Measurements from ENCODE around the gene NTRK2. TPM values are rescaled to one million over a fixed set of nuclear protein-coding genes. Genes with fewer than 3 reads are reported as not detected.
A peak's percentile ranks its signal among the peaks of the same experiment; 100 is the strongest.

Gene NTRK2
- total RNA-seq, 1 donor from 2014 or later, result 0.46 TPM

DNA sequence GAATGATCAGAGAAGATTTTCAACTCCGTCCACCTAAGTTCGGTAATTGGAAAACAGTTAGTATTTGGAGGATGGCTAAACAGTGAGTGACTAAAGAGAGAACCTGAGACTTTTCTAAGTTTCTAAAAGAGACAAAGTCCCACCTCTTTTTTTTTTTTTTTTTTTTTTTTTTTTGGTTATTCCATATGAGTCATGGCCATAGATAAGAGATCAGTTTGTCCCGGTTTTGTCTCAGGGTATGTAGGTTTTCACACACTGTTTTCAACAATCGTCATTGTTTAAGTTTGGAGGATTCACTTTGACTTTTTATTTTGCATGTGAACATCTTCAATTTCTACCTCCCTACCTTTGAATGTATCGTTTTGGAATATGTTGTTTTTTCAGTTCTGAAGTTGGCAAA, 85.9 kb downstream of the NTRK2 start:
- no peak for TF ChIP-seq CTCF (conservative IDR thresholded peaks at IDR 0.05; ENCODE audit: low read depth, low read length)
- DNase-seq (ENCODE audit: low read depth), result no peak
- no peak overlapping the region for H3K4me3 ChIP-seq (ENCODE audit: low read depth, low read length)

DNA sequence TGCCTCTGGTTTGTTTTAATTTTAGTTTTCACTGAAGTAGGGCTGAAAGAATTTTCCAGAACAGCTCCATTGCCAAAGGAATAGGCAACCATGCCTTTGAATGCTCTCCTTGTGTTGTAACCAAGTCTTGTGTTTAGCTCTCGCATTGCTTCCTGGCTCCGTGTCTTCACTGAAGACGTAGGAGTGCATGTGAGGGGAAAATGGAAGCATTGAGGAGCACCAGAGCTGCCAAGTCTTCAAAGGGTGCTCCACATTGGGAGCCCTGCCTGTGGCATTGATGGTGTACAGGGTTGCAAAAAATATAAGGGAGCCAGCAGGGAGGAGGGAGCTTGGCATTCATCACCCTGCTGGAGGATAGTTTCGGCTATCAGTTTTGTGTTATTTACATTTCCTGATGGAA, 86.6 kb downstream of the NTRK2 start:
- no peak overlapping the region for H3K4me3 ChIP-seq (ENCODE audit: low read depth, low read length)
- no peak for TF ChIP-seq CTCF (conservative IDR thresholded peaks at IDR 0.05; ENCODE audit: low read depth, low read length)
- DNase-seq (ENCODE audit: low read depth), result no peak

GRCh38 chr9:84756731-84757130, 87.2 kb downstream of the NTRK2 start:
- no peak for TF ChIP-seq CTCF (conservative IDR thresholded peaks at IDR 0.05; ENCODE audit: low read depth, low read length)
- H3K4me3 ChIP-seq (ENCODE audit: low read depth, low read length), result no peak overlapping the region
- DNase-seq (ENCODE audit: low read depth), result no peak

DNA sequence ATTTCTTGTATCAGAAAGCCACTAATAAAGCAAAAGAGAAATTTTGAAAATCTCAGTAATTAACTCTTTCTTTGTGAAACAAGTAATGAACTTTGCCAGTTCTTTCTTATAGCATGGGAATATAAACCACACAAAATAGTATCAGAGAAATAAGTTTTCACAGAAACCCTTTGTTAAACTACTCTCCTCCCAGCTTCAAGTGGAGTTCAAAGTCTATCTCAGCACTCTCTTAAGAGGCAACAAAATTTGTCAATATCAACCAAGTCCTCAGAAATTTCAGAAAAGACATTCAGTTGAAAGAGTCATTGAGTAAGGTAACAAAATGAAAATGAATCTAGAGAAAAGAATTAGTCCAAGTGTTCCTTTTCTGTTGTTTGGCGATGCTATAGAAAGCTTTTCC, 89.3 kb downstream of the NTRK2 start:
- H3K4me3 ChIP-seq (ENCODE audit: low read depth, low read length), result no peak overlapping the region
- DNase-seq (ENCODE audit: low read depth), result no peak
- TF ChIP-seq CTCF (conservative IDR thresholded peaks at IDR 0.05; ENCODE audit: low read depth, low read length), result no peak

DNA sequence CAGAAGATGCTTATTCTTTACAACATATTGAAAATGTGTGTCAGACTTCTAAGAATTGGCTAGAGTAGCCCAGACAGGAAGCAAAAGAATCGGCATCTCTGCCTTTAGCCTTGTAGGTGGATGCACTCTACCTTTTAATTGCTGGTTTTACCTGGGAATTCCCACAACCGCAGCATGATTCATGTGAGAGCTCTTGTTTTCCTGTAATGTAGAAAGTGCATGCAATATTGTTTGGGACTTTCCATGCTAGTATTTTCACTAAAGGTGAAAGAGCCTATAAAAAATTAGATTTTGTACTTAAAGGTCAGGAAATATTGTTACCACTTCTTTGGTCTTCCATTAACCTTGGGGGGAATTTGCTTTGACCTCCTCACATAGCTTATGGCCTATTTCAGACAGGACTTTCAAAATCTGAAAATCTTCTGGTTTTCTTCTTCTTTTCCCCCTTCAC, 89.8 kb downstream of the NTRK2 start:
- TF ChIP-seq CTCF (conservative IDR thresholded peaks at IDR 0.05; ENCODE audit: low read depth, low read length), result no peak
- DNase-seq (ENCODE audit: low read depth), result peak; percentile 46
- no peak overlapping the region for H3K4me3 ChIP-seq (ENCODE audit: low read depth, low read length)

DNA sequence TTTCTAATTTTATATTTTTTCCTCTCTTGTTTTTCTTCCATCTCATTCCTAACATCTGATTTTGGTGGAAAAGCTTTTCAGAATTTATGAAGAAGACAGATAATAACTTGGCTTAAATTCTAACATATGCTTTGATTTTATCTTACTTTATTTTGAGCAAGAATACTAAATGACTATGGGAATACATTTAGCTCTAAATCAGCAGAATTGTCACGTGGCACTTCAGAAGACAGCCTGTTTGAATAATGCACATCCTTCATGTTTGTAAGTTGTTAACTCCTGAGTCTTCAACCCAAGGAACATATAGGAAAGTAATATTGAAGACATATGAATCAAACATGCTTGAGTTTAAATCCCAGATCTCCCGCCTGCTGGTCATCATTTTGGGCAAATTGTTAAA, 90.3 kb downstream of the NTRK2 start:
- no peak for DNase-seq (ENCODE audit: low read depth)
- no peak for TF ChIP-seq CTCF (conservative IDR thresholded peaks at IDR 0.05; ENCODE audit: low read depth, low read length)
- no peak overlapping the region for H3K4me3 ChIP-seq (ENCODE audit: low read depth, low read length)

DNA sequence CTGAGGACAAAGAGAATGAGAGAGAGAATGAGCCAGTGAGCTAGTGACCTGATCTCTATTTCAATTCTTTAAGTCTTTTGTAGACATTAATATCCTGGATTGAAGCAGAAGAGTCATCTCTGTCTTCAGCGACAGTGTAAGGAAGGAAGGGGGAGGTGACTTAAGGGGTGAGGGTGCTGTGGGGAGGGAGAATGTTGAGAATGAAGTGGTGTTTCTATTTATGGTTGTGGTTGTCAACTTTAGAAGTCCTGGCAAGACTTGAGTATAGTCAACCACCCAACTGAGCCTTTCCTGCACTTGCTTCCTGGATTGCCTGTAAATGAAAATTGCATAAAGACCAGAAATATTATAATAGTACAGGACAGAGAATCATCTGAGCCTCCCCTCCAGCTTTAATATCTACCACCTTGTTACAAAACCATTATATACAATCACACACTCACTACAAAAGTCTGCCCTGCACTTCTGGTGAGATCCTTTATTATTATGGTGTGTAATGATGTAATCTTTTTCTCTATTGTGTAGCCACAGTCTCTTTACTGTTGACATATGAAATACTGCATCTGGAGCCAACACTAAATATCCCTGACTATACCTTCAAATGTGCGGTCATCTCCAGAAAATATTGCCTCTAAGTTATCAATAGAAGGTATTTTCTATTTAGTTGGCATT, 91.7 kb downstream of the NTRK2 start:
- DNase-seq (ENCODE audit: low read depth), result no peak
- no peak overlapping the region for H3K4me3 ChIP-seq (ENCODE audit: low read depth, low read length)
- no peak for TF ChIP-seq CTCF (conservative IDR thresholded peaks at IDR 0.05; ENCODE audit: low read depth, low read length)

Measured in epithelial cell of proximal tubule (primary cell).